Hepatocyte (in vitro differentiated cells): ENCODE results near the gene SOX18. TPM values are rescaled to one million over a fixed set of nuclear protein-coding genes. Genes with fewer than 3 reads are reported as not detected.

Experiments used
- DNase-seq: peaks from one replicate; pipeline ENCODE4 v3.0.0-alpha.2; 2016; ENCODE audit warnings: low spot score
- H2AFZ ChIP-seq: fragments of 200-600 bp; sonication (generic); 2 replicates; pipeline ENCODE4 v1.6.0; 2016; ENCODE audit warnings: antibody characterized with exemption, mild to moderate bottlenecking
- H3K27ac ChIP-seq: fragments of 200-600 bp; sonication (generic); 2 replicates; pipeline ENCODE4 v1.5.1; 2016; ENCODE audit warnings: mild to moderate bottlenecking
- H3K27me3 ChIP-seq: fragments of 200-600 bp; sonication (generic); 2 replicates; pipeline ENCODE4 v1.6.1; 2016
- H3K36me3 ChIP-seq: fragments of 200-600 bp; sonication (generic); replicated peaks from 2 replicates; pipeline ENCODE4 v1.5.1; 2016; ENCODE audit warnings: low read depth; ENCODE audit not compliant: insufficient read depth
- H3K4me1 ChIP-seq: fragments of 200-600 bp; sonication (generic); 2 replicates; pipeline ENCODE4 v1.5.1; 2016; ENCODE audit warnings: mild to moderate bottlenecking, moderate library complexity; ENCODE audit not compliant: insufficient read depth
- H3K4me2 ChIP-seq: fragments of 200-600 bp; sonication (generic); 2 replicates; pipeline ENCODE4 v1.6.0; 2016
- H3K4me3 ChIP-seq: fragments of 200-600 bp; sonication (generic); 2 replicates; pipeline ENCODE4 v1.5.1; 2016; ENCODE audit warnings: mild to moderate bottlenecking
- H3K79me2 ChIP-seq: fragments of 200-600 bp; sonication (generic); 2 replicates; pipeline ENCODE4 v1.6.0; 2017; ENCODE audit warnings: mild to moderate bottlenecking
- H3K9me2 ChIP-seq: fragments of 200-600 bp; sonication (generic); replicated peaks from 2 replicates; pipeline ENCODE4 v1.6.0; 2017; ENCODE audit warnings: mild to moderate bottlenecking; ENCODE audit not compliant: insufficient read depth
- H3K9me3 ChIP-seq: fragments of 200-600 bp; sonication (generic); 2 replicates; pipeline ENCODE4 v1.5.1; 2016; ENCODE audit warnings: low read depth, mild to moderate bottlenecking
- H4K20me1 ChIP-seq: fragments of 200-600 bp; sonication (generic); 2 replicates; pipeline ENCODE4 v1.6.0; 2016; ENCODE audit warnings: mild to moderate bottlenecking; ENCODE audit not compliant: insufficient read depth, poor library complexity, severe bottlenecking
- CTCF ChIP-seq: fragments of 200-600 bp; sonication (generic); IDR thresholded peaks from 2 replicates; pipeline ENCODE4 v1.5.1; 2016; ENCODE audit warnings: antibody characterized with exemption, mild to moderate bottlenecking; ENCODE audit not compliant: poor library complexity
- EZH2 ChIP-seq: fragments of 200-600 bp; sonication (generic); IDR thresholded peaks from 2 replicates; pipeline ENCODE4 v1.6.1; 2016; ENCODE audit warnings: antibody characterized with exemption, mild to moderate bottlenecking, borderline replicate concordance
- EZH2phosphoT487 ChIP-seq: fragments of 200-600 bp; sonication (generic); IDR thresholded peaks from one replicate; pipeline ENCODE4 v1.6.1; 2018; ENCODE audit warnings: antibody characterized with exemption, mild to moderate bottlenecking, low read depth, moderate library complexity; ENCODE audit not compliant: unreplicated experiment, severe bottlenecking
- WGBS: methylation state at CpG from one replicate; pipeline ENCODE4 v1.1.6; 2016; ENCODE audit warnings: low lambda C conversion rate; ENCODE audit errors: missing lambda C conversion rate; 5-methylcytosine and 5-hydroxymethylcytosine counted together
- polyA plus RNA-seq: library from polyadenylated mRNA; unstranded; fragments of >200 nt; fragmentation: Nextera tagmentation; extraction: Ambion mirVana; gene quantifications from 2 replicates; pipeline ENCODE4 v1.2.1, GENCODE V29; 2016
- total RNA-seq: library from RNA; depleted of rRNA; stranded (reverse); fragments of >200 nt; gene quantifications from 2 replicates; pipeline ENCODE4 v1.2.3, GENCODE V29; 2014

The SOX18 gene
- total and polyA plus RNA-seq, 2 experiments from 2014 or later: 2.0 TPM; not detected in 1

- Histone ChIP-seq H4K20me1 (no peaks in the 10 kb centered on the region), H3K79me2 (no peaks in the 10 kb centered on the region), H3K4me2 (peak overlapping the region; percentile 77), H2AFZ (no peak overlapping the region), H3K9me3 (no peaks in the 10 kb centered on the region), H3K4me3 (no peak overlapping the region), H3K36me3 (no peaks in the 10 kb centered on the region), H3K4me1 (peaks cover 20% of the 10 kb centered on the region), H3K9me2 (no peaks in the 10 kb centered on the region), H3K27me3 (peaks cover 37% of the 10 kb centered on the region), H3K27ac (no peak overlapping the region)
- TF ChIP-seq EZH2: peak; percentile 51
- TF ChIP-seq EZH2phosphoT487: peak; percentile 66
- TF ChIP-seq CTCF: no peak
- 47% methylated on average over 14 of the region's 16 CpGs for WGBS
- DNase-seq: no peak
Observed at GRCh38 chr20:64049878-64050260, 430 bp upstream of the SOX18 start.

GRCh38 chr20:64048402-64049044 lies 916 bp downstream of the SOX18 start:
- no peak for TF ChIP-seq EZH2
- peak; percentile 50 for TF ChIP-seq EZH2phosphoT487
- TF ChIP-seq CTCF: no peak
- peak overlapping the region; percentile 77 for H3K4me2 ChIP-seq
- no peak for DNase-seq

GRCh38 chr20:64047968-64048401 lies 1.5 kb downstream of the SOX18 start:
- no peak for DNase-seq
- H3K9me3 ChIP-seq: no peaks in the 10 kb centered on the region
- H3K27ac ChIP-seq: no peak overlapping the region
- H3K4me2 ChIP-seq: peak overlapping the region; percentile 77
- no peaks in the 10 kb centered on the region for H4K20me1 ChIP-seq
- no peak overlapping the region for H2AFZ ChIP-seq
- TF ChIP-seq CTCF (no peak), EZH2 (peak; percentile 84)
- no peaks in the 10 kb centered on the region for H3K36me3 ChIP-seq
- no peak overlapping the region for H3K4me3 ChIP-seq
- WGBS: 10% methylated on average over 48 of the region's 49 CpGs
- H3K79me2 ChIP-seq: no peaks in the 10 kb centered on the region
- H3K4me1 ChIP-seq: peaks cover 11% of the 10 kb centered on the region
- H3K27me3 ChIP-seq: peaks cover 50% of the 10 kb centered on the region
- H3K9me2 ChIP-seq: no peaks in the 10 kb centered on the region

More at GRCh38 chr20:64048402-64049044, 916 bp downstream of the SOX18 start:
- H3K9me2 ChIP-seq: no peaks in the 10 kb centered on the region
- H3K27me3 ChIP-seq: peaks cover 47% of the 10 kb centered on the region
- no peaks in the 10 kb centered on the region for H3K36me3 ChIP-seq
- WGBS: 6% methylated on average over 34 of the region's 101 CpGs
- H3K4me3 ChIP-seq: no peak overlapping the region
- H3K79me2 ChIP-seq: no peaks in the 10 kb centered on the region
- no peaks in the 10 kb centered on the region for H3K9me3 ChIP-seq
- no peak overlapping the region for H3K27ac ChIP-seq
- H2AFZ ChIP-seq: no peak overlapping the region
- no peaks in the 10 kb centered on the region for H4K20me1 ChIP-seq
- peaks cover 11% of the 10 kb centered on the region for H3K4me1 ChIP-seq

GRCh38 chr20:64047046-64047389 lies 2.4 kb downstream of the SOX18 start:
- no peaks in the 10 kb centered on the region for H3K9me2 ChIP-seq
- WGBS: 87% methylated on average over 6 of the region's 8 CpGs
- no peaks in the 10 kb centered on the region for H3K36me3 ChIP-seq
- no peak overlapping the region for H2AFZ ChIP-seq
- peaks cover 16% of the 10 kb centered on the region for H3K4me1 ChIP-seq
- DNase-seq: no peak
- H3K79me2 ChIP-seq: no peaks in the 10 kb centered on the region
- no peaks in the 10 kb centered on the region for H4K20me1 ChIP-seq
- peaks cover 54% of the 10 kb centered on the region for H3K27me3 ChIP-seq
- H3K9me3 ChIP-seq: no peaks in the 10 kb centered on the region
- H3K4me3 ChIP-seq: no peak overlapping the region
- H3K4me2 ChIP-seq: no peak overlapping the region
- no peak overlapping the region for H3K27ac ChIP-seq
- TF ChIP-seq EZH2: no peak
- TF ChIP-seq CTCF: no peak
- no peak for TF ChIP-seq EZH2phosphoT487
